Mammary epithelial cell (primary cell): ENCODE data around the gene MUC6.

Source experiments
- CTCF ChIP-seq, 2 donors: IDR thresholded peaks in 1 of 2; conservative IDR thresholded peaks in 1 of 2; 2 replicates each; pipeline ENCODE4 v1.5.1; 2011 to 2012; ENCODE audit warnings: inconsistent platforms in 2 of 2, low read length in 2 of 2, mild to moderate bottlenecking in 2 of 2, control low read depth in 1 of 2, low read depth in 1 of 2; ENCODE audit not compliant: insufficient read depth in 1 of 2; ENCODE audit errors: extremely low read depth in 1 of 2
- EZH2 ChIP-seq: IDR thresholded peaks from 2 replicates; pipeline ENCODE4 v1.6.1; 2012; ENCODE audit warnings: low read length, inconsistent platforms, borderline replicate concordance

GRCh38 chr11:1008803-1009145 is 27.7 kb downstream of the MUC6 start:
- no peak for TF ChIP-seq CTCF (conservative IDR thresholded peaks at IDR 0.05 in 1 of 2, IDR thresholded peaks at IDR 0.05 in 1 of 2; ENCODE audit: extremely low read depth in 1 of 2, insufficient read depth in 1 of 2, low read depth in 1 of 2, low read length in 2 of 2)
- TF ChIP-seq EZH2: no peak
